Hepatocyte (in vitro differentiated cells): ENCODE measurements around the gene C6orf136.

Experiments
- EZH2 ChIP-seq: fragments of 200-600 bp; sonication (generic); IDR thresholded peaks from 2 replicates; pipeline ENCODE4 v1.6.1; 2016; ENCODE audit warnings: antibody characterized with exemption, mild to moderate bottlenecking, borderline replicate concordance
- EZH2phosphoT487 ChIP-seq: fragments of 200-600 bp; sonication (generic); IDR thresholded peaks from one replicate; pipeline ENCODE4 v1.6.1; 2018; ENCODE audit warnings: antibody characterized with exemption, mild to moderate bottlenecking, low read depth, moderate library complexity; ENCODE audit not compliant: unreplicated experiment, severe bottlenecking
- TF ChIP-seq, protein P1 (sequence below): fragments of 200-600 bp; sonication (generic); IDR thresholded peaks from 2 replicates; pipeline ENCODE4 v1.5.1; 2016; ENCODE audit warnings: antibody characterized with exemption, mild to moderate bottlenecking; ENCODE audit not compliant: poor library complexity

DNA sequence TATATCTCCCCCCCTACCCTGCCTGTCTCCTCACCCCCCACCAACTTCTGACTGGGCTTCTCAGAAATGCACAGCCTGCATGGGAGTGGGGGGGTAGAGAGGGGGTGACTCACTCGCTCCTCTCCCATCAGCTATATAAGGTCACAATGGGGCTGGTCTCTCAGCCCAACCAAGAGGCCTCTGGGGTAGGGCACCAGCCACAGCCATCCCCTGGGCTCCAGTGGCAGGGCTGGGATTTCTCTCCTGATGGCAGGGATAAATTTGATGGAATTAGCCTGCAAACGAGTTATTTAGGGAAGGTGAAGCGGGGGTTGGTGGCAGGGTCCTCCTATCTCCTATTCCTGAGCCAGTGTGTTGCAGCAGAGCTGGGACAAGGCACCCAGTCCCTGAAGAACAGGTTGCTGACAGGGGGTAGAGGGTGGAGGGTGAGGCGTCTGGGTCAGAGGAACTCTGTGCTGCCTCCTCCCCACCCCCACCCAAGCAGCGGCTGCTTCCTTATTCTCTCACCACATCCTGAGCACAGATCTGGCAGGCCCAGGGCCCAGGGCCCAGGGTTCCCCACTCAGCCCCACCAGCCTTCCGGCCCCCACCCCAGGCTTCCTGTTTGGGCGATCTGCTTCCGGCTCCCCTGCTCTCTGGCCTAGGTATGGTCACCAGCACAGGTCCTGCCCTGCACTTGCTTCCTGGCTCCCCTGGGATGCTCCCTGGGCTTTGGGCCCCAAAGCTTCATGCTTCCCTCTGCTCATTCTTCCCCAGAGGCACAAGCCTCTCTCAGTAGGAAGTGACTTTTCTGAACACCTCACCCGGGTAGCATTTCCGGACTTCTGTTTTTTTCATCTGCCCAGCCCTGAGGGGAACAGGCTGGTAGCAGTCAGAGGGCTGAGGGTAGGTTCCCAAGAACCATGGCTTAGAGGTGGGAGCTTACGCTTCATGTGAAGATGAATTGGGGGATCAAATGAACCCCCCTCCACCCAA, 35.5 kb downstream of the C6orf136 start:
- TF ChIP-seq, protein P1, sequence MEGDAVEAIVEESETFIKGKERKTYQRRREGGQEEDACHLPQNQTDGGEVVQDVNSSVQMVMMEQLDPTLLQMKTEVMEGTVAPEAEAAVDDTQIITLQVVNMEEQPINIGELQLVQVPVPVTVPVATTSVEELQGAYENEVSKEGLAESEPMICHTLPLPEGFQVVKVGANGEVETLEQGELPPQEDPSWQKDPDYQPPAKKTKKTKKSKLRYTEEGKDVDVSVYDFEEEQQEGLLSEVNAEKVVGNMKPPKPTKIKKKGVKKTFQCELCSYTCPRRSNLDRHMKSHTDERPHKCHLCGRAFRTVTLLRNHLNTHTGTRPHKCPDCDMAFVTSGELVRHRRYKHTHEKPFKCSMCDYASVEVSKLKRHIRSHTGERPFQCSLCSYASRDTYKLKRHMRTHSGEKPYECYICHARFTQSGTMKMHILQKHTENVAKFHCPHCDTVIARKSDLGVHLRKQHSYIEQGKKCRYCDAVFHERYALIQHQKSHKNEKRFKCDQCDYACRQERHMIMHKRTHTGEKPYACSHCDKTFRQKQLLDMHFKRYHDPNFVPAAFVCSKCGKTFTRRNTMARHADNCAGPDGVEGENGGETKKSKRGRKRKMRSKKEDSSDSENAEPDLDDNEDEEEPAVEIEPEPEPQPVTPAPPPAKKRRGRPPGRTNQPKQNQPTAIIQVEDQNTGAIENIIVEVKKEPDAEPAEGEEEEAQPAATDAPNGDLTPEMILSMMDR, result no peak
- no peak for TF ChIP-seq EZH2
- TF ChIP-seq EZH2phosphoT487, result no peak
